22Rv1 (cell line): ENCODE data around the gene EOLA2.
"Not testable (repeated sequence)": the region's sequence is repeated elsewhere in the genome, so short reads cannot be mapped to it uniquely, and the experiment has no call there.

Experiments
- H3K27ac ChIP-seq: fragments of 450-650 bp; 2 replicates; pipeline ENCODE4 v1.5.1; 2017
- CTCF ChIP-seq: fragments of 450-650 bp; IDR thresholded peaks from 2 replicates; pipeline ENCODE4 v1.5.1; 2017; ENCODE audit warnings: mild to moderate bottlenecking
- ZFX ChIP-seq: fragments of 450-650 bp; IDR thresholded peaks from 2 replicates; pipeline ENCODE4 v1.6.1; 2017; ENCODE audit warnings: antibody characterized with exemption, borderline replicate concordance

The EOLA2 gene

DNA sequence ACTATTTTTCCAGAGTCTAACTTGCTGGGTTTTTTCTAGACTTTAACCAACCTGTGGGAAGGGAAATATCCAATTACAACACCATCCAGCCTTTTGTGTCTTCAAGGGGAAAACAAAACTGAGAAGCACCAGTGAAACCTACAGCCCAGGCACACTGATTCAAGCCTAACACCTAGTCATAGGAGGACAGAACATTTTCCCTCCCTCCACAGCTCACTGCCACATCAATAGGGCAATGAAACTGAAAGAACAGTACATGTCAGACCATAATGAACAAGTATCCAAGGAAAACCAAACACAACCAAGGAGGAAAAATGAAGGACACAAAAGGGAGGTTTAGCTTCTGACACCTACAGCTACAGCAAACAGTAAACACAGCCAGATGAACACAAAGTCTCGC is 39.7 kb downstream of the EOLA2 start:
- no peak for TF ChIP-seq ZFX
- TF ChIP-seq CTCF = no peak
- H3K27ac ChIP-seq = no peak overlapping the region

DNA sequence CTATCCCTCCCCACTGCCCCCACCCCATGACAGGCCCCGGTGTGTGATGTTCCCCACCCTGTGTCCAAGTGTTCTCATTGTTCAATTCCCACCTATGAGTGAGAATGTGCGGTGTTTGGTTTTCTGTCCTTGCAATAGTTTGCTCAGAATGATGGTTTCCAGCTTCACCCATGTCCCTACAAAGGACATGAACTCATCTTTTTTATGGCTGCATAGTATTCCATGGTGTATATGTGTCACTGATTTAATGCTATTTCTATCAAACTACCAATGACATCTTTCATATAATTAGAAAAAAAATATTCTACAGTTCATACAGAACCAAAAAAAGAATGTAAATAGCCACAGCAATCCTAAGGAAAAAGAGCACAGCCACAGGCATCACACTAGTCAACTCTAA is 47.5 kb downstream of the EOLA2 start:
- not testable (repeated sequence) for H3K27ac ChIP-seq
